Karpas-422 (cell line): ENCODE measurements around the gene PPP2R2C. TPM values are rescaled to one million over a fixed set of nuclear protein-coding genes. Genes with fewer than 3 reads are reported as not detected.

ENCODE experiments used
- DNase-seq: peaks from one replicate; pipeline ENCODE4 v3.0.0-alpha.2; 2015
- H2AFZ ChIP-seq: fragments of 200-600 bp; sonication (generic); 2 replicates; pipeline ENCODE4 v1.6.1; 2014; ENCODE audit warnings: antibody characterized with exemption, low read length, mixed read lengths
- H3K27ac ChIP-seq: fragments of 200-600 bp; sonication (generic); 2 replicates; pipeline ENCODE4 v1.5.1; 2014; ENCODE audit warnings: mild to moderate bottlenecking, low read length, moderate library complexity
- H3K27me3 ChIP-seq: fragments of 200-600 bp; sonication (generic); 2 replicates; pipeline ENCODE4 v1.6.1; 2014; ENCODE audit warnings: low read length, mixed read lengths
- H3K36me3 ChIP-seq: fragments of 200-600 bp; sonication (generic); 2 replicates; pipeline ENCODE4 v1.6.1; 2014; ENCODE audit warnings: low read length, mixed read lengths; ENCODE audit not compliant: insufficient read depth
- H3K4me1 ChIP-seq: fragments of 200-600 bp; sonication (generic); 2 replicates; pipeline ENCODE4 v1.6.1; 2014; ENCODE audit warnings: mild to moderate bottlenecking, low read length, mixed read lengths
- H3K4me2 ChIP-seq: fragments of 200-600 bp; sonication (generic); 2 replicates; pipeline ENCODE4 v1.6.1; 2014; ENCODE audit warnings: low read length, low read depth, mild to moderate bottlenecking; ENCODE audit not compliant: poor library complexity, severe bottlenecking
- H3K4me3 ChIP-seq: fragments of 200-600 bp; sonication (generic); 2 replicates; pipeline ENCODE4 v1.5.1; 2014; ENCODE audit warnings: mild to moderate bottlenecking, antibody characterized with exemption, low read length, mixed read lengths
- H3K79me2 ChIP-seq: fragments of 200-600 bp; sonication (generic); 2 replicates; pipeline ENCODE4 v1.6.1; 2014; ENCODE audit warnings: mild to moderate bottlenecking, low read length, mixed read lengths
- H3K9ac ChIP-seq: fragments of 200-600 bp; sonication (generic); 2 replicates; pipeline ENCODE4 v1.6.0; 2014; ENCODE audit warnings: low read length
- H3K9me2 ChIP-seq: fragments of 200-600 bp; sonication (generic), shearing (Covaris generic); replicated peaks from 2 replicates; pipeline ENCODE4 v1.6.0; 2014; ENCODE audit warnings: mild to moderate bottlenecking, low read length, moderate library complexity; ENCODE audit not compliant: insufficient read depth
- H3K9me3 ChIP-seq: fragments of 300-700, 200-600 bp; sonication (generic); 2 replicates; pipeline ENCODE4 v1.6.1; 2014; ENCODE audit warnings: low read length, mixed read lengths
- H4K20me1 ChIP-seq: fragments of 200-600 bp; sonication (generic); 2 replicates; pipeline ENCODE4 v1.6.1; 2014; ENCODE audit warnings: mild to moderate bottlenecking, antibody characterized with exemption, low read length, low read depth; ENCODE audit not compliant: insufficient read depth
- total RNA-seq: library from RNA; depleted of rRNA; stranded (reverse); fragments of >200 nt; shearing (Covaris generic); gene quantifications from 2 replicates; pipeline ENCODE4 v1.2.3, GENCODE V29; 2014; ENCODE audit warnings: low replicate concordance

PPP2R2C gene
- total RNA-seq, 1 experiment from 2014 or later, result not detected

DNA sequence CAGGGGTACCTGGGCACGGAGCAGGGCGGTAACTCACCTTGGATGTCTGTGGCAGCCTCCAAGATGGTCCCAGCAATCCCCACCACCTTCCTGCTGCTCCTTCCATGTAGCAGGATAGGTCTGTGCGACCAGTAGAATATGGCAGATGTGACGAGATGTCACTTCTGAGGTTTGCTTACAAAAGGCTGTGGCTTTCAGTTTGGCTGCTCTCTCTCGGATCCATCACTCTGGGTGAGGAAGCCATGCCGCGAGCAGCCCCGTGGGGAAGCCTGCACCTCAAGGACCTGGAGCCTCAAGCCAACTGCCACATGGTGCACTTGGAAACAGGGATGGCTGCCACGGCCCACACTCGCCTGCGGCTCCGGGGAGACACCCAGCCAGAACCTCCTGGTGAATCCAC is 165.2 kb downstream of the PPP2R2C start:
- Histone ChIP-seq H3K9me3 (no peaks in the 10 kb centered on the region), H3K4me1 (no peaks in the 10 kb centered on the region), H4K20me1 (no peaks in the 10 kb centered on the region), H2AFZ (no peak overlapping the region), H3K4me3 (no peak overlapping the region), H3K36me3 (no peaks in the 10 kb centered on the region), H3K79me2 (no peaks in the 10 kb centered on the region), H3K9me2 (no peaks in the 10 kb centered on the region), H3K4me2 (no peak overlapping the region), H3K27me3 (no peaks in the 10 kb centered on the region), H3K9ac (no peak overlapping the region), H3K27ac (no peak overlapping the region)
- no peak for DNase-seq

DNA sequence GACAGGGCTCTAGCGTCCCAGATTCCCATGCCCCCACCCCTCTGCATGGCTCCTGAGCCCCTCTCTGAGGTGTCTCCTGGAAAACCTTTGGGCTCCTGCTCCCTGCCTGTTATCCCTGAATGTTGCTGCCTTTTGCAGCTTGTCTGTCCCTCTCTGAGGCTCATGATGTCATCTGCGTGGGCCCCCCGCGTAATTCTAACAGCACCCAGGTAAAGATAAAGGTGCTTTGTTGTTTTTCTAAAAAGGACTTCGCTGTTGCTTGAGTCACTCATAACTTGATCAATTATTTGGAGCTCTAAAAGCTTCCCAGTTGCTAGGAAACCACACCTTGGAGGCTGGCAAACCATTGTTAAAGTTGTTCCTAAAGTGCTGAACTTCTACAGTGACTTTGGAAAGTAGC is 166.1 kb downstream of the PPP2R2C start:
- no peaks in the 10 kb centered on the region for H3K36me3 ChIP-seq
- H3K4me3 ChIP-seq, result no peak overlapping the region
- DNase-seq, result no peak
- no peak overlapping the region for H3K9ac ChIP-seq
- no peak overlapping the region for H3K27ac ChIP-seq
- H3K4me1 ChIP-seq, result no peaks in the 10 kb centered on the region
- H3K27me3 ChIP-seq, result no peaks in the 10 kb centered on the region
- no peaks in the 10 kb centered on the region for H4K20me1 ChIP-seq
- no peaks in the 10 kb centered on the region for H3K9me3 ChIP-seq
- no peaks in the 10 kb centered on the region for H3K9me2 ChIP-seq
- no peak overlapping the region for H3K4me2 ChIP-seq
- H2AFZ ChIP-seq, result no peak overlapping the region
- no peaks in the 10 kb centered on the region for H3K79me2 ChIP-seq

DNA sequence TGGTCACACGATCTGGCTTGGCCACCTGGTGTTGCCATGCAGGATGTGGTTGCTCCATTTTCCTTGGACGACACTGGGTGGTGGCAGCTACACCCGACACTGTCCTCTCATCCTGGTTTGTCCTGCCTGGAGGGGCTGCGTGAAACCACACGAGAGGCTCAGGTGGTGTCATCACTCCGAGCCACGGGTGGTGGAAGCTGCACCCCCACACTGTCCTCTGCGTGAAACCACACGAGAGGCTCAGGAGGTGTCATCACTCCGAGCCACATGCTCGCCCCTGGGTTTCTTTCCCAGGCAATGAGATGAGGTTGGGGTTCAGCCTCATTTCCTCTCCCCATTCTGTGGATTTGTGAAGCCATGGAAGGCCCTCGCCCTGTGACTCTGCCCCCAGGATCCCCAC is 168.5 kb downstream of the PPP2R2C start:
- H3K9me3 ChIP-seq, result no peaks in the 10 kb centered on the region
- H3K27ac ChIP-seq, result no peak overlapping the region
- H3K9me2 ChIP-seq, result no peaks in the 10 kb centered on the region
- no peaks in the 10 kb centered on the region for H3K79me2 ChIP-seq
- no peak overlapping the region for H3K9ac ChIP-seq
- H3K4me1 ChIP-seq, result no peaks in the 10 kb centered on the region
- no peaks in the 10 kb centered on the region for H3K27me3 ChIP-seq
- H4K20me1 ChIP-seq, result no peaks in the 10 kb centered on the region
- H3K36me3 ChIP-seq, result no peaks in the 10 kb centered on the region
- DNase-seq, result no peak
- H3K4me2 ChIP-seq, result no peak overlapping the region
- H3K4me3 ChIP-seq, result no peak overlapping the region
- H2AFZ ChIP-seq, result no peak overlapping the region

DNA sequence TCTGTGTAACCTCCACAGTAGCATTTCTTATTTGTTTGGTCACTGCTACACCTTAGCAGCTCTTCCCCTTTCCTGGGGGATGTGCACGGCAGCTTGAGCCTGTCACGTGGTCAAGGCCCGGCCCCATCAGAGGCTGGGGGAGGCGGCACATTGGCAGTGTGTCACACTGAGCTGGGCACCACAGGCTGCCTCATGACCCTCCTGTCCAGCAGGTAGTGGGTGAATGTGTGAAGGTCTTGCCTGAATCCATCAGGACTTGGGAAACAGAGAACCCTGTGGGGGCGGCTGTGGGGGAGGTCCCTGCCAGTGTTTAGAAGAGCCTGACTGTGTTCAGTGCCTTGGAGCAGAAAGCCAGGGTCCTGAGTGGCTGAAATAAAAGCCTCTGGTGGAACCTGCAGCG is 169.5 kb downstream of the PPP2R2C start:
- no peaks in the 10 kb centered on the region for H3K9me3 ChIP-seq
- DNase-seq, result no peak

DNA sequence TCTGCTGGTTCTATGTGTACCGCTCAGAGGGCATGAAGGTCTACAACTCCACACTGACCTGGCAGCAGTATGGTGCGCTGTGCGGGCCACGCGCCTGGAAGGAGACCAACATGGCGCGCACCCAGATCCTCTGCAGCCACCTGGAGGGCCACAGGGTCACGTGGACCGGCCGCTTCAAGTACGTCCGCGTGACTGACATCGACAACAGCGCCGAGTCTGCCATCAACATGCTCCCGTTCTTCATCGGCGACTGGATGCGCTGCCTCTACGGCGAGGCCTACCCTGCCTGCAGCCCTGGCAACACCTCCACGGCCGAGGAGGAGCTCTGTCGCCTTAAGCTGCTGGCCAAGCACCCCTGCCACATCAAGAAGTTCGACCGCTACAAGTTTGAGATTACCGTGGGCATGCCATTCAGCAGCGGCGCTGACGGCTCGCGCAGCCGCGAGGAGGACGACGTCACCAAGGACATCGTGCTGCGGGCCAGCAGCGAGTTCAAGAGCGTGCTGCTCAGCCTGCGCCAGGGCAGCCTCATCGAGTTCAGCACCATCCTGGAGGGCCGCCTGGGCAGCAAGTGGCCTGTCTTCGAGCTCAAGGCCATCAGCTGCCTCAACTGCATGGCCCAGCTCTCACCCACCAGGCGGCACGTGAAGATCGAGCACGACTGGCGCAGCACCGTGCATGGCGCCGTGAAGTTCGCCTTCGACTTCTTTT is 170.5 kb downstream of the PPP2R2C start:
- no peak for DNase-seq
- Histone ChIP-seq H4K20me1 (no peaks in the 10 kb centered on the region), H3K79me2 (no peaks in the 10 kb centered on the region), H3K4me3 (no peak overlapping the region), H2AFZ (no peak overlapping the region), H3K27me3 (no peaks in the 10 kb centered on the region), H3K27ac (no peak overlapping the region), H3K9ac (no peak overlapping the region), H3K4me2 (no peak overlapping the region), H3K9me3 (no peaks in the 10 kb centered on the region), H3K4me1 (no peaks in the 10 kb centered on the region), H3K36me3 (no peaks in the 10 kb centered on the region), H3K9me2 (no peaks in the 10 kb centered on the region)

More for the DNA sequence above, 169.5 kb downstream of the PPP2R2C start:
- Histone ChIP-seq H3K79me2 (no peaks in the 10 kb centered on the region), H3K27me3 (no peaks in the 10 kb centered on the region), H2AFZ (no peak overlapping the region), H3K36me3 (no peaks in the 10 kb centered on the region), H3K9ac (no peak overlapping the region), H4K20me1 (no peaks in the 10 kb centered on the region), H3K4me3 (no peak overlapping the region), H3K4me2 (no peak overlapping the region), H3K4me1 (no peaks in the 10 kb centered on the region), H3K27ac (no peak overlapping the region), H3K9me2 (no peaks in the 10 kb centered on the region)

DNA sequence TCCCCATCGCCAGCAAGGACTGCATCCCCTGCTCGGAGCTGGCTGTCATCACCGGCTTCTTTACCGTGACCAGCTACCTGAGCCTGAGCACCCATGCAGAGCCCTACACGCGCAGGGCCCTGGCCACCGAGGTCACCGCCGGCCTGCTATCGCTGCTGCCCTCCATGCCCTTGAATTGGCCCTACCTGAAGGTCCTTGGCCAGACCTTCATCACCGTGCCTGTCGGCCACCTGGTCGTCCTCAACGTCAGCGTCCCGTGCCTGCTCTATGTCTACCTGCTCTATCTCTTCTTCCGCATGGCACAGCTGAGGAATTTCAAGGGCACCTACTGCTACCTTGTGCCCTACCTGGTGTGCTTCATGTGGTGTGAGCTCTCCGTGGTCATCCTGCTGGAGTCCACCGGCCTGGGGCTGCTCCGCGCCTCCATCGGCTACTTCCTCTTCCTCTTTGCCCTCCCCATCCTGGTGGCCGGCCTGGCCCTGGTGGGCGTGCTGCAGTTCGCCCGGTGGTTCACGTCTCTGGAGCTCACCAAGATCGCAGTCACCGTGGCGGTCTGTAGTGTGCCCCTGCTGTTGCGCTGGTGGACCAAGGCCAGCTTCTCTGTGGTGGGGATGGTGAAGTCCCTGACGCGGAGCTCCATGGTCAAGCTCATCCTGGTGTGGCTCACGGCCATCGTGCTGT is 171.2 kb downstream of the PPP2R2C start:
- Histone ChIP-seq H3K9me2 (no peaks in the 10 kb centered on the region), H3K27me3 (no peaks in the 10 kb centered on the region), H3K4me3 (no peak overlapping the region), H3K9ac (no peak overlapping the region), H3K9me3 (no peaks in the 10 kb centered on the region), H3K27ac (no peak overlapping the region), H3K79me2 (no peaks in the 10 kb centered on the region), H2AFZ (no peak overlapping the region), H4K20me1 (no peaks in the 10 kb centered on the region), H3K4me2 (no peak overlapping the region), H3K4me1 (no peaks in the 10 kb centered on the region), H3K36me3 (no peaks in the 10 kb centered on the region)
- no peak for DNase-seq

DNA sequence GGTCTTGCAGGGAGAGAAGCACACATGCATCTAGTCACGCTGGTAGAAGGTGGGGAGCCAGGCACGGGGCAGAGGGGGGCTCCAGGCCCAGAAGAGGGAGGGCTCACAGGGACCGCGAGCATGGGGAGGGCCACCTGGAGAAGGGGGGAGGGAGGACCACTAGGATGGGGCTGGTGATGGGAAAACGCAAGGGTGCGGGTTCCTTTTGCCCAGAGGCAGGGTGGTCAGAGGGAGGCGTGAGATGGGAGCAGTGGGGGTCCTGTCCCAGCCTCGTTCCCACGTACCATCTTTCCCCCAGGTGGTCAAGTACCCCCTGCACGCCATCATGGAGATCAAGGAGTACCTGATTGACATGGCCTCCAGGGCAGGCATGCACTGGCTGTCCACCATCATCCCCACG is 172.1 kb downstream of the PPP2R2C start:
- Histone ChIP-seq H3K36me3 (no peaks in the 10 kb centered on the region), H4K20me1 (no peaks in the 10 kb centered on the region), H3K9me3 (no peaks in the 10 kb centered on the region), H3K4me1 (no peaks in the 10 kb centered on the region), H3K27me3 (no peaks in the 10 kb centered on the region), H3K9ac (no peak overlapping the region), H3K4me2 (no peak overlapping the region), H3K4me3 (no peak overlapping the region), H3K9me2 (no peaks in the 10 kb centered on the region), H2AFZ (no peak overlapping the region), H3K79me2 (no peaks in the 10 kb centered on the region), H3K27ac (no peak overlapping the region)
- no peak for DNase-seq

DNA sequence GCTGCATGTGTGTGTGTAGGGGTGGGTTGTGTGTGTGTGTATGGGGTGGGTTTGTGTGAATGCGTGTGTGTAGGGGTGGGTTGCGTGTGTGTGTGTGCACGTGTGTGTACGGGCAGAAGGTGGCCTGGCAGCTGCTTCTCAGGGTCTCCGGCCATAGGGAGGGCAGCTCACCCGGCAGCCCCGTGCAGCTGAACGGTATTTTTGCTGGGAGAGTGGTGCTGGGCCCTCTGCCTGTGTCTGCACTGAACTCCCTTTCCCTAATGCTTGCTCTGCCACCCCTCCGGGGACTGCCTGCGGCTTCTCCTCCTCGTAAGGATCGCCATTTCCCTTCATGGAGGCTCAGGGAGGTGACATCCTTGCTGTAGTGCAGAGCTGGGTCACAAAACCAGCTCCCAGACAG is 172.5 kb downstream of the PPP2R2C start:
- Histone ChIP-seq H3K4me2 (no peak overlapping the region), H3K79me2 (no peaks in the 10 kb centered on the region), H4K20me1 (no peaks in the 10 kb centered on the region), H3K27me3 (no peaks in the 10 kb centered on the region), H3K27ac (no peak overlapping the region), H3K9me3 (no peaks in the 10 kb centered on the region), H3K4me1 (no peaks in the 10 kb centered on the region), H2AFZ (no peak overlapping the region), H3K36me3 (no peaks in the 10 kb centered on the region), H3K4me3 (no peak overlapping the region), H3K9ac (no peak overlapping the region), H3K9me2 (no peaks in the 10 kb centered on the region)
- DNase-seq, result no peak
